HG03457 (cell line): ENCODE data around the gene HNRNPUL1.
"Not testable (repeated sequence)": the region's sequence is repeated elsewhere in the genome, so short reads cannot be mapped to it uniquely, and the experiment has no call there.

Source experiments
- ATAC-seq: cut with Tn5 transposase; IDR thresholded peaks from one replicate; pipeline ENCODE4 v1.9.1; 2021; ENCODE audit warnings: moderate number of reproducible peaks; ENCODE audit not compliant: unreplicated experiment

The HNRNPUL1 gene

DNA sequence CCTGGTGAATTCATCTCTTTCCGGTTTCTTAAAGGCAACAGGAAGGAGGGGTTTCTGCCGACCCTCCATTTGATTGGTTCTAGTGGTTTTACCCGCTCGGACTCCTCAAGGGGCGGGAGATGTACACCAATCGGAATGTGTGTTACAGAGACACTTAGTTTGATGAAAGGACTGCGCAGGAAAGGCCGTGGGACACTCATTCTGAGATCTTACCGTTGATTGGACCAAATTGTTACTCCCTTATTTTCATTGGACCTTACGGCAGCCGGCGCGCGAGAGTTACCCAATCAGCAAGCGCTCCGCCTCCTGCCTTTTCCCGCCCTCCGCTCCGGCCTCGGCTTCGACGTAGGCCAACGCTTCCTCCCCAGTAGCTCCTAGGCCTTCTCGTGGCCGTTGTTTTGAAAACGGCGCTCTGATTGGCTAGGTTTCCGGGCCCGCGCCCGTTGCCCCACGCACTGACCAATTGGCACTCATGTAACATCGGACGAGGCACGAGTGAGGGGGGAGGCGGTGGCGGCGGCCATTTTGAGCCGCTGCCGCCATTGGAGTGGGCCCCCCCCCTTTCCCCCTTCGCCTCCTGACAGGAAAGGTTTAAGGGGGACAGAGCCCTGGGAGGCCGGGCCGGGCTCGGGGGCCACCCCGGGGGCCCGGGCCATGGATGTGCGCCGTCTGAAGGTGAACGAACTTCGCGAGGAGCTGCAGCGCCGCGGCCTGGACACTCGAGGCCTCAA is at the start of gene HNRNPUL1:
HNRNPUL1 (plus strand) TSS at position 523 of the 731 bp plus-strand sequence; CDS start at position 655, 132 bp downstream.
- ATAC-seq: peak; percentile 56

DNA sequence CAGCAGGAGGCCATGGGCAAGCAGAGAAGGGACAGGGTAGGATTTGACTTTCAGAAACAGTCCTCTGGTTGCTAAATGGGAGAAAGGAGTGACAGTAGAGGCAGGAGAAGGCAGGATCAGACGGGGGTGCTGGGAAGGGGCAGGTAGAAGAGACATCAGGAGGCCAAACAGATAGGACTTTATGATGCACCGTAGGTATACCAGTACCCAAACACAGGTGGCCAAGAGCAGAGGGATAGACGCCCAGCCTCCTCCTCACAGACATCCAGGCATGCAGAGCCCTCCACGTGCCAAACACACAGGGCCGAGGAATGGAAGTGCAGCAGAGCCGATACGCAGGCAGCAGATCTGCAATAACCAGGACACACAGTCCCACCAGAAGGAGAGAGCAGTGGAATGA is 46.4 kb upstream of the HNRNPUL1 start:
- ATAC-seq: no peak

DNA sequence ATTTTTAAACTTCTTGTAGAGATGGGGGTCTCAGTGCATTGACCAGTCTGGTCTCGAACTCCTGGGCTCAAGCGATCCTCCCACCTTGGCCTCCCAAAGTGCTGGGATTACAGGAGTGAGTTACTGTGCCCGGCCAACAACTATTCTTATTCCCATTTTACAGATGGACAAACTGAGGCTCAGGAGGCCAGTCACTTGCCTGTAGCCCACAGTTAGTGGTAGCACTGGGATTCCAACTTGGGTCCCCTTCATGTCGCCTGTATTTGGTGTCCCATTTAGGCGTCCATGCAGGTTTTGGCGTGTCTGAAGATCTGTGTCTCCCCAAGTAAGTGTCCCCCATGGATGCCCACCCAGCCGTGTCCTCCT is 45.9 kb upstream of the HNRNPUL1 start:
- no peak for ATAC-seq

DNA sequence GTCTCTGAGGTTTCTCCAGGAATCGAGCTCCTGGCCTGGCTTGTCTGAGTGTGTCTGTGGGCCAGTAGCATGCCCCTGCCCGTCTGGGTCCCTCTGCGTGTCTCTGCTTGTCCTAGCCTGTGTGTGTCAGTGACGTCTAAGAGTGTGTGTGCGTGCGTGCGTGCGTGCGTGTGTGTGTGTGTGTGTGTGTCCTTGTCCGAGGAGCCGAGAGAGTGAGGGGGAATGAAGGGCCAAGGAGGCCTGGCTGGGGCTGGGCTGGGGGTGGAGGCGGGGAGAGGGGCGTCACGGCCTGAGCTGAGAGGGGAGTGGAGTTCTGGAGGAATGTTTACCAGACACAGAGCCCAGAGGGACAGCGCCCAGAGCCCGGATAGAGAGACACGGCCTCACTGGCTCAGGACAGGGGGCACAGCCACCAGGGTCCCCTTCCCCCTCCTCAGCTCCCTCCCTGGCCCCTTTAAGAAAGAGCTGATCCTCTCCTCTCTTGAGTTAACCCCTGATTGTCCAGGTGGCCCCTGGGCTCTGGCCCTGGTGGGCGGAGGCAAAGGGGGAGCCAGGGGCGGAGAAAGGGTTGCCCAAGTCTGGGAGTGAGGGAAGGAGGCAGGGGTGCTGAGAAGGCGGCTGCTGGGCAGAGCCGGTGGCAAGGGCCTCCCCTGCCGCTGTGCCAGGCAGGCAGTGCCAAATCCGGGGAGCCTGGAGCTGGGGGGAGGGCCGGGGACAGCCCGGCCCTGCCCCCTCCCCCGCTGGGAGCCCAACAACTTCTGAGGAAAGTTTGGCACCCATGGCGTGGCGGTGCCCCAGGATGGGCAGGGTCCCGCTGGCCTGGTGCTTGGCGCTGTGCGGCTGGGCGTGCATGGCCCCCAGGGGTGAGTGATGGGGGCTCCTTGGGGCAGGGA is 45.3 kb upstream of the HNRNPUL1 start, which contains the start of gene AXL:
AXL (plus strand) TSS at position 609 of the 893 bp plus-strand sequence; CDS start at position 779, 170 bp downstream.
- ATAC-seq: no peak

DNA sequence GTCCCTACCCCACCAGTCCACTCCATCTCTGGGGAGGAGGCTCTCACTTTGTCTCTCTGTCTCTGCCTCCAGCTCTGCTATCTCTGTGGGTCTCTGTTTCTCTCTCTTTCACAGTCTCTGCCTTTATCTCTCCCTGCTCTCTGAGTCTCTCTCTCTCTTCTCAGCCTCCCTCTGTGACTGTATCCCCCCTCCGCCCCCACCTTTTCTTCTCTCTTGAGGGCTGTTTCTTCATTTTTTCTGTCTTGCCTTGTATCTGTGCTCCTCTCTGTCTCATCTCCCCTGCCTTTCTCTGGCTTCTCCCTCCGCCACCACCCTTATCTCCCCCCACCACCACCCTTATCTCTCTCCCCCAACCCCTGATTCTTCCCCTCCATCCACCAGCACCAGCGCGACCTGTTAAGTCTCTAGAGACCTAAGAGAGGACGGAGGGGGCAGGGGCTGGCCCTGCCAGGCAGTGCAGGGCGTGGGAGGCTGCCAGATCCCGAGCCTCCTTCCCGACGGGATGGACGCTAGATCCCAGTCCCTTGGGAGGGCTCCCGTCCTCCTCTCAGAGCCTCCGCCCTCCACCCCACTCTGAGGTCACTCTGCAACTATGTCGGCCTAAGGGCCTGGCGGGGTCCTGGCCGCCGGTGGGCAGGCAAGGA is 44.1 kb upstream of the HNRNPUL1 start:
- no peak for ATAC-seq

DNA sequence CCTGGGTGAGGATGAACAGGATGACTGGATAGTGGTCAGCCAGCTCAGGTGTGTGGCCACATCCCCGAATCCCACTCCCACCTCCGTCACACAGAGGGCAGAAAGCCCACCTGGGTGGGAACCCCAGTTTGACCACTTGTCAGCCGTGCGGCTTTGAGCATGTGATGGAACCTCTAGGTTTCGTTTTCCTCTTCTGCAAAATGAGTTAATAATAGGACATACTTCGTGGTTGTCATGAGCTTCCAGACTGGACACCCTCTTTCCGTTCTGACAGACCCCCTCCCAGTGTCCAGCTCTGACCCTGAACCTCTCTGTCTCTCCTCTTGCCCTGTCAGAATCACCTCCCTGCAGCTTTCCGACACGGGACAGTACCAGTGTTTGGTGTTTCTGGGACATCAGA is 43.4 kb upstream of the HNRNPUL1 start:
- no peak for ATAC-seq

DNA sequence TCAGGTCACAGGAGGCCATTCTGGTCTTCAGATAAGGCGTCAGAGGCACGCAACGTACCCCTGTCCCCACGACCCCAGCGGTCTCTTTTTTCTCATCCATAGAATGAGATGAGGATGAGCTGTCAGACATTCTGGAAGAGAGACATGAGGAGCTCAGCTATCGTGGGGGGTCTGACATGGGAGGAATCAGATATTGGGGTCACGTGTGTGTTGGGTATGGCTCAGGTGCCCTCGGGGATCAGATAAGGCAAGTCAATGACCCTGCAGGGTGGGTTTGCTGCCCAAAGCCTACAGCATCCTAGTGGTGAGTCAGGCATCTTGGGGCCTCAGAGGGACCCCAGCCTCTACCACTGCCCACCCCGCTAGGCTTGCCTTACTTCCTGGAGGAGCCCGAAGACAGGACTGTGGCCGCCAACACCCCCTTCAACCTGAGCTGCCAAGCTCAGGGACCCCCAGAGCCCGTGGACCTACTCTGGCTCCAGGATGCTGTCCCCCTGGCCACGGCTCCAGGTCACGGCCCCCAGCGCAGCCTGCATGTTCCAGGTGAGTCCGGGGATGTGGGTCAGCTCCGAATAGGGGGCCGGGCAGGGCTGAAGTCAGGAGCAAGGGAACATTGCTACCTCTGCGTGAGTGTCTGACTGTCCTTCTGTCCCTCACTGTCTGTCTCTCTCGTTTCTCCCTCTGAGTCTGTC is 42.5 kb upstream of the HNRNPUL1 start:
- no peak for ATAC-seq

DNA sequence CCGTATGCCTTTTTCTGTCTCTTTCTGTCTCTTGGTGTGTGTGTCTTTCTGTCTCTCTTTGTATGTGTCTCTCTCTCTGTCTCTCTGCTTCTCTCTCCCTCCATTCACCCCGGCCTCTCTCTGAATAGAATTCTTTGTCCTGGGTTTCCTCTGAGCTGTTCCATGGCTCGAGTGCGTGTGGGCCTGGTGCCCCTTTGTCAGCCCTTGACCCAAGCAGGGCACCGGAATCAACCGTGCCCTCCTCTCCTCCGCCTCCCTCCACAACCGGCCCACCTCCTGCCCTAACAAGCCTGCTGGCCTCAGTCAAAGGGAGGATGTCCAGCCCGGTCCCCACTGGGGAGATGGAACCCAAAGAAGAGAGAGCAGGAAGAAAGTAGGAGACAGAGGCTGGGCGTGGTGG is 41.9 kb upstream of the HNRNPUL1 start:
- ATAC-seq: no peak

DNA sequence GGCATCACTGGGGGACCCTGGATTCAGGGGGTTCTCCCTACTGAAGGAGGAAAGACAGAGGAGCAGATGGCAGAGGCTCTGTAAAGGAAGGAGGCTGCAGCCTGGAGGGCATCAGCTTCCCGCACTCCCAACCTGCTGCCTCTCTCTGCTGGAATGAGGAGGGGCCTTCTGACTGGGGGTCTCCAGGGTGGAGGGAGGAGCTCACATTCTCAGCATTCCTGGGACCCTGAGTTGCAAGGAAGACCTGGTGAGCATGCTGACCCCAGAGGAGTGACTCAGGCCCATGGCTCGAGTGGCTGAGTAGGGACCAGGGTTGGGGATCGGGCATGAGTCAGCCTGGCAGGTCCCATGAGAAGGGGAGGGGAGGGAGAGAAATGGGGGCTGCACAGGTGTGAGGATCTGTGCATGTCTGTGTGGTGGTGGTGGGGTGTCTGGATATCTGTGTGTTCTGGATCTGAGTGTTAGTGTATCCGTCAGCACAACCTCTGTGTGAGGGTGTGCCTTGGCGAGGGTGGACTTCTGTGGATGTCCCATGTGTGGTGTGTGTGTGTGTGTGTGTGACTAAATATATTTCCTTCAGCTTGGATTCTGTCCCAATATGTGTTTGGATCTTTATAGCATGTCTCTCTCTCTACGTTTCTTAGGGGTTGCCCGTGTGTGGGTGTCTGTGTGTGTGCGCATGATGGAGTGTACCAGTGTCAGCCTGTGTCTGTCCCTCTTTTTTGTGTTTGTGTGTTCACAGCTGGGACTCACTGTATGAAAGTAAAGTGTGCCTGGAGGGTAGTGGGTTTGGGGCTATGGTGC is 40.5 kb upstream of the HNRNPUL1 start:
- no peak for ATAC-seq

DNA sequence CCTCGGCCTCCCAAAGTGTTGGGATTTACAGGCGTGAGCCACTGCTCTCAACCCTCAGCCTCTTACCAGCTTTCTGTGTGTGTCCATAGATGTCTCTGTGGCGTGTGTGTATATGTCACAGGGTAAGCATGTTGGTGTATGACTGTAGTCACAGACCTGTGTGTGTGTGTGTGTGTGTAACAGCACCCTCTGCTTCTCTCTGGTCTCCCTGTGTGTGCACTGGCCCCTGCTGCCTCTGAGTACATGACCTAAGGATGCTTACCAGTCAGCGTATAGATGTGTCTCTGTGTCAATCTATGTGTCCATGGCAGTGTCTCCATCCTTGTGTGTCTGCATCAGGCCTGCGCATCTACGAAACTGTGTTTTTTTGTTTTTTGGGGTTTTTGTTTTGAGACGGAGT is 39.5 kb upstream of the HNRNPUL1 start:
- no peak for ATAC-seq

DNA sequence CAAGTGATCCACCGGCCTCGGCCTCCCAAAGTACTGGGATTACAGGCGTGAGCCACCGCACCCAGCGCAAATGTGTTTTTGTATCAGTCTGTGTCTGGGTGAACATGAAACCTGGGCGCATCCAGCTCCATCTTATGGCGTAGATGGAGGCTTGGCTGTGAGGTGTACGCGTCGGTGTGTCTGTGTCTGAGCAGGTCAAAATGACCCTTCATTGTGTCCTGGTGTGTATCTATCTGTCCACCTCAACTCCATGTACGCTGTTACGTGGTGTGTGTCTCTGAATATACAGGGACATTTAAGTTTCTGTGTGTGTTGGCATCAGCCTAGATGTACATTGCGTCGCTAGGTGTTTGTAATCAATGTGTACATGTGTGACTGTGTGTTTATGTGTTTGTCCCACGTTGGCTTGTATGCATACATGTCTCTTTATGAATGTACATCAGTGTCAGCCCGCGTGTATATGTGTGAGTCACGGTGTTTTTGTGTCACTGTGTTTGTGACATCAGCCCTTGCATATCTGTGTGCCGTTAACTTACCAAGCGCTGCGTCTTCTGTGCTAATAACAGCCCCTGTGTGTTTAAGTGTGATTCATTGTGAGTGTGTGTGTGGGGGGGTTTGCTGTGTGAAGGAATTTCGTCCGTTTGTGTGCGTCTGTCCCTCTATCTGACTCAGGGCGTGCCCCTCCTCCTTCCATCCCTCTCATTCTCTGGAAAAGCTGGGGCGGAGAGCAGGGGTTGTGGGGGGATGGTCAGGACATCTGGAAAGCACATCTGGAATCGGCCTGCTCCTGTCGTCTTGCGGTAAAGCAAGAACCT is 38.7 kb upstream of the HNRNPUL1 start:
- ATAC-seq: no peak

DNA sequence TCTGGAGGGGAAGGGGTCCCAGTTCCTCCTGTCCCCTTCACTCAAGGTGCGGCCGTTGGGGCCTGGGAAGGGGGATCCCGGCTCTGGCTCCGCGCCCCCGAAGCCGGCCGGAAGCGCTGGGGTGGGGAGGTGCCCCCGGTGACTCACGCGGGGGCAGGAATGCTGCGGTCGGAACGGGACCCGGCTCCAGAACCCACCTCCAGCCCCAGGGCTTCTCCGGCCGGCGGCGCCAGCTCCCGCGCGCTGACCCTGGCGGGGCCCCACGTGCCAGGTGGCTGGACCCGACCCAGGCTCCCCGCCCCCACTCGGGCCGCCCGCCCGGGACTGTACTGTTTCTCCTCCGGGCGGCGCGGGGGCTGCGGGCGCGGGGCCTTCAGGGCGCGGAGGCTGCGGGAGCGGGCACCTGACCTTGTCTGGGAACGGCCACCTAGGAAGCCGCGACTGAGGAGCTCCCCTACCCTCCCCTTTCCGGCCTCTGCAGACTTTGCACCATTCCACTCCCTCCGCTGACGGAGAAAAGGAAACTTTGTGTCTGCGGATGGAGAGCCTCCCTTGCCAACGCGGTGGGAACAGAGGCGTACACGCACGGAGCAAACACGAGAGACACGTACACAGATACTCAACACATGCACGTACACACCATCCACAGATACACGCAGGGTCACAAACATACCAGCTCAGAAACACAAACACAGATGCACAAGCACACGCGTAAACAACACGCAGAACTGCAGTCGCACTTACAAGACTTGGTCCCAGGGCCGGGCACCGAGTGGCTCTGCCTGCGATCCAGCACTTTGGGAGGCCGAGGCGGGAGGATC is 37.9 kb upstream of the HNRNPUL1 start:
- no peak for ATAC-seq

DNA sequence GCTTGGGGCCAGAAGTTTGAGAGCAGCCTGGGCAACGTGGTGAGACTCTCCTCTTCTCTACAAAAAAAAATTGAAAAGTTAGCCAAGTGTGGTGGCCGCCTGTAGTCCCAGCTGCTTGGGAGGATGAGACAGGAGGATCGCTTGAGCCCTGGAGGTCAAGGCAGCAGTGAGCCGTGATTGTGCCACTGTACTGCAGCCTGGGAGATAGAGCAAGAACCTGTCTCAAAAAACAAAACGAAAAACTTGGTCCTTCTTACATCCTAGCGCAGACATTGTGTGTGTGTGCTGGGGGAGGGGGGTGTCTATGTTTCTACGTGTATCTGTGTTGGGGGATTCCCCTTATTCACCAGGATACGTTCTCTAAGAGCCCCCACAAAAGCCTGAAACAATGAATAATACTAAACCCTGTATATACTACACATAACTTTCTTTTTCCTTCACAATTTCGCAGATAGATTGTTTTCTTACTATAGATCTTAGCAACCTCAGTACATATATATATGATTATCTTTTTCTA is 37.2 kb upstream of the HNRNPUL1 start:
- ATAC-seq: no peak

DNA sequence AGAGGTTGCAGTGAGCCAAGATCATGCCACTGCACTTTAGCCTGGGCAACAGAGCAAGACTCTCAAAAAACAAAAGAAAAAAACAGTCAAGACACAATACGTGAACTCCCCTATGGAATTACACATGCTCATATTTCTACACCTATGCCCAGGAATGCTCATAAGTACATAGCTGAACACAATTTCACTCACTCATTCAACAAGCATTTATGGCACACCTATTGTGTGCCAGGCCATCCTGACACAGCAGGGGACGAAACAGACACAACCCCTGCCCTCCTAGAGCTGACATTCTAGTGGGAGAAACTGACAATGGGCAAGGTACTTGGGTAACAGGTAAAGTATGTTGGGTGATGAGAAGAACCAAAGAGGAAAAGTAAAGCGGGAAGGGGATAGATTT is 35.7 kb upstream of the HNRNPUL1 start:
- no peak for ATAC-seq

DNA sequence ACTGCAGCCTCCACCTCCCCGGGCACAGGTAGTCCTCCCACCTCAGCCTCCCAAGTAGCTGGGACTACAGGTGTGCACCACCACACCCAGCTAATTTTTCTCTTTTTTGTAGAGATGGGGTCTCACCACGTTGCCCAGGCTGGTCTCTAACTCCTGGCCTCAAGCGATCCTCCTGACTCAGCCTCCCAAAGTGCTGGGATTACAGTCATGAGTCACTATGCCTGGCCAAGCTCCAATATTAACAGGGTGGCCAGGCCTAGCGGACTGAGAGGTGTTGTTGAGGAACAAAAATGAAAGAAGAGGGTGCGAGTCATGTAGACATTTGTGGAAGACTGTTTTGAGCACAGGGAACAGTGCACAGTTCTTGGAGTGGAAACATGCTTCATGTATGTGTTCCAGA is 34.8 kb upstream of the HNRNPUL1 start:
- ATAC-seq: not testable (repeated sequence)

DNA sequence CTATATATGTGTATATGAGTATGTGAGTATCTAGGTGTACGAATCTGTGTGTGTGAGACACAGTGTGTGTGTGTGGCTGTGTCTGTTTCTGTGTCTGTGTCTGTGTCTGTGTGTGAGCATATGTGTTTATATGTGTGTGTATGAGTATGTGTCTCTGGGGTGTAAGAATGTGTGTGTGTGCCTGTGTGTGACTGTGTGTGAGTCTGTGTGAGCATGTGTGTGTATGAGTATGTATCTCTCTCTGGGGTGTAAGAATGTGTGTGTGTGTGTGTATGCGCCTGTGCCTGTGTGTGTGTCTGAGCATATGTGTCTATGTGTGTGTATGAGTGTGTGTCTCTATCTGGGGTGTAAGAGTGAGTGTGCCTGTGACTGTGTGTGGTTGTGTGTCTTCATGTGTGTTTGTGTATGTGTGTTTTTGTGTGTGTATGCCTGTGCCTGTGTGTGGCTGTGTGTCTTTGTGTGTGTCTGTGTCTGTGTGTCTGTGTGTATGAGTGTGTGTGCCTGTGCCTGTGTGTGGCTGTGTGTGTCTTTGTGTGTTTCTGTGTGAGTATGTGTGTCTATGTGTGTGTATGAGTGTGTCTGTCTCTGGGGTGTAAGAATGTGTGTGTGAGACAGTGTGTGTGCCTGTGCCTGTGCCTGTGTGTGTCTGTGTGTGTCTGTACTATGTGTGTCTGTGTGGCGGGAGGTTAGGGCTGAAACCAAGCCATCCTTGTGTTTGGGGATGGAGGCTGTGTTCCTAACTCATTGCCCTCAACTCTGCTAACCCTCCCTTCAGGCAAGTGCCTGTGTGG is 33.9 kb upstream of the HNRNPUL1 start:
- ATAC-seq: no peak

DNA sequence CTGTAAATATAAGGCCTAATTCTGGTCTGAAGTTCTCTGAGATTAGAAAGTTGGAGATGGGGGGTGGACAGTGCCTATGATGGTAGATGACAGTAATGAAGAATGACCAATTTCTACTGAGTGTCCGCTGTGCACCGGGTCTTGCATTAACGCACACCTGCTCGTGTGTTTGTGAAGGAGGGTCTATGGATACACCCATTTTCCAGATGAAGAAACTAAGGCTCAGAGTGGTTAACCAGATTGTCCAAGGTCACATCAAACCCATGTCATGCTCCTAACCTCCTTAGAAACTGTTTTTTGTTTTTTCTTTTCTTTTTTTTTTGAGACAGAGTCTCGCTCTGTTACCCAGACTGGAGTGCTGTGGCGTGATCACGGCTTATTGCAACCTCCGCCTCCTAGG is 31.5 kb upstream of the HNRNPUL1 start:
- ATAC-seq: no peak
